Measurements from ENCODE around the gene PLCD3.

PLCD3 gene

DNA sequence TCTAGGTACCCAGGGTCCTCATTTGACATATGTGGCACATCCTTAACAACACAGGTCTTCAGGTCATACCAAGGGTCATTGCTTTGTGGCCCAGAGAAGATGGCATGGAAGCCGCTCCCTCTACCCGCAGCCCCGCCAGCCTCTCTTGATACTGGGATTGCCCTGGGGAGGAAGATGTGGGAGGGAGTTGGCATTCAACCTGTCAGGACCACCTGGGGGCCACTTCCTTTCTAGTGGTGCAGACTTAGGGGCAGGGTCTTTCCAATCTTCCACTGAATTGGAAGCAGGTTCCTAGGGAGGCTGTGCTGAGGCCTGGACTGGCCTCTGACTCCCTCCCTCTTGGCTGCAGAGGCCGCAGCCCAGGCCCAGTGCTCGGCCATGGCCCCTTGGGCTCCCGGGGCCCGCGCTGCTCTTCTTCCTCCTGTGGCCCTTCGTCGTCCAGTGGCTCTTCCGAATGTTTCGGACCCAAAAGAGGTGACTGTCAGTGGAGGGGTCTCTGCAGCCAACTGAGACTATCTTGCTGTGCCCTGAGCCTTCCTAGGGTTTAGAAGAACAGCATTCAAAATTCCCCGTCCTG lies 10.9 kb upstream of the PLCD3 start:
- Histone ChIP-seq H3K36me3 (ENCODE audit: low read length) (no peaks in the 10 kb centered on the region), H3K27me3 (ENCODE audit: low read length) (no peaks in the 10 kb centered on the region), H3F3A (ENCODE audit: insufficient read depth) (peaks cover 2% of the 10 kb centered on the region; the same call in 1 of the 2 replicates), H3K9ac (ENCODE audit: low read length) (no peak overlapping the region), H3K9me2 (replicated peaks; ENCODE audit: insufficient read depth, low read length) (no peaks in the 10 kb centered on the region), H3K4me3 (ENCODE audit: insufficient read depth, low read length, poor library complexity, severe bottlenecking) (no peak overlapping the region), H3K9me3 (ENCODE audit: insufficient read depth, low read length) (no peaks in the 10 kb centered on the region), H3K79me2 (ENCODE audit: insufficient read depth, low read length) (no peaks in the 10 kb centered on the region), H4K20me1 (ENCODE audit: low read depth, low read length) (no peaks in the 10 kb centered on the region), H2AFZ (ENCODE audit: low read depth, low read length, severe bottlenecking) (no peak overlapping the region), H3K4me2 (ENCODE audit: low read depth, low read length, poor library complexity, severe bottlenecking) (no peak overlapping the region), H3K27ac (ENCODE audit: low read depth, low read length) (no peak overlapping the region)
- no peak for TF ChIP-seq EZH2phosphoT487 (conservative IDR thresholded peaks at IDR 0.05; ENCODE audit: low read length)
- TF ChIP-seq, protein P1, sequence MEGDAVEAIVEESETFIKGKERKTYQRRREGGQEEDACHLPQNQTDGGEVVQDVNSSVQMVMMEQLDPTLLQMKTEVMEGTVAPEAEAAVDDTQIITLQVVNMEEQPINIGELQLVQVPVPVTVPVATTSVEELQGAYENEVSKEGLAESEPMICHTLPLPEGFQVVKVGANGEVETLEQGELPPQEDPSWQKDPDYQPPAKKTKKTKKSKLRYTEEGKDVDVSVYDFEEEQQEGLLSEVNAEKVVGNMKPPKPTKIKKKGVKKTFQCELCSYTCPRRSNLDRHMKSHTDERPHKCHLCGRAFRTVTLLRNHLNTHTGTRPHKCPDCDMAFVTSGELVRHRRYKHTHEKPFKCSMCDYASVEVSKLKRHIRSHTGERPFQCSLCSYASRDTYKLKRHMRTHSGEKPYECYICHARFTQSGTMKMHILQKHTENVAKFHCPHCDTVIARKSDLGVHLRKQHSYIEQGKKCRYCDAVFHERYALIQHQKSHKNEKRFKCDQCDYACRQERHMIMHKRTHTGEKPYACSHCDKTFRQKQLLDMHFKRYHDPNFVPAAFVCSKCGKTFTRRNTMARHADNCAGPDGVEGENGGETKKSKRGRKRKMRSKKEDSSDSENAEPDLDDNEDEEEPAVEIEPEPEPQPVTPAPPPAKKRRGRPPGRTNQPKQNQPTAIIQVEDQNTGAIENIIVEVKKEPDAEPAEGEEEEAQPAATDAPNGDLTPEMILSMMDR (IDR thresholded peaks at IDR 0.05; ENCODE audit: insufficient read depth, low read length, poor library complexity, severe bottlenecking) = no peak

GRCh38 chr17:45139533-45139920 lies 7.2 kb upstream of the PLCD3 start:
- Histone ChIP-seq H3K9me2 (replicated peaks; ENCODE audit: insufficient read depth, low read length) (no peaks in the 10 kb centered on the region), H3K36me3 (ENCODE audit: low read length) (no peaks in the 10 kb centered on the region), H3K9me3 (ENCODE audit: insufficient read depth, low read length) (no peaks in the 10 kb centered on the region), H3K27me3 (ENCODE audit: low read length) (no peaks in the 10 kb centered on the region), H3K9ac (ENCODE audit: low read length) (no peak overlapping the region), H3K27ac (ENCODE audit: low read depth, low read length) (no peak overlapping the region), H3F3A (ENCODE audit: insufficient read depth) (no peaks in the 10 kb centered on the region), H3K4me2 (ENCODE audit: low read depth, low read length, poor library complexity, severe bottlenecking) (no peak overlapping the region), H3K4me3 (ENCODE audit: insufficient read depth, low read length, poor library complexity, severe bottlenecking) (no peak overlapping the region), H2AFZ (ENCODE audit: low read depth, low read length, severe bottlenecking) (no peak overlapping the region), H3K79me2 (ENCODE audit: insufficient read depth, low read length) (no peaks in the 10 kb centered on the region), H4K20me1 (ENCODE audit: low read depth, low read length) (no peaks in the 10 kb centered on the region)
- TF ChIP-seq, protein P1 (IDR thresholded peaks at IDR 0.05; ENCODE audit: insufficient read depth, low read length, poor library complexity, severe bottlenecking) = no peak
- TF ChIP-seq EZH2phosphoT487 (conservative IDR thresholded peaks at IDR 0.05; ENCODE audit: low read length) = no peak

DNA sequence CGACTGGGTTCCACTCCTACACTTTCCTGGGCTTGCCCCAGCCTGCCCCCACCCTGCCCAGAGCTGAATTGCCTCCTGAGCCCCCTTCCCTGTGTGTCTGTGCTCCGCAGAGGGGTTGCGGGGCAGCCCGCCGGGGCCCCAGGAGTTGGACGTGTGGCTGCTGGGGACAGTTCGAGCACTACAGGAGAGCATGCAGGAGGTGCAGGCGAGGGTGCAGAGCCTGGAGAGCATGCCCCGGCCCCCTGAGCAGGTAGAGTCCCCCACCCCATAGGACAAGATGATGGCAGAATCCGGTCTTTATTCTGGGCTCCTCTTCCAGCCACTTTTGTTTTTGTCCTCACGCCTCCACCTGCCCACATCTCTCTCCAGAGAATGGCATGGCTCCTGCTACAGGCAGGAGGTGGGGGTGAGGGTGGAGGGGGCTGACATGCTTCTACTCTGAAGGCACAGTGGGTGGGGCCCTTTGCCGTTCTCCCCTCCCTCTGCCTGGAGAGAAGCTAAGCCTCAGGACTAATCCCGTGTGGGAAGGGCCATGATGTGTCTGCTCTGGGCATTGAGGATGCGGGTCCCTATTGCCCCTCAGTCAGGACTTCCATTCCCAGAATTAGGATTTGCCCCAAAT lies 6.7 kb upstream of the PLCD3 start:
- Histone ChIP-seq H3K79me2 (ENCODE audit: insufficient read depth, low read length) (no peaks in the 10 kb centered on the region), H4K20me1 (ENCODE audit: low read depth, low read length) (no peaks in the 10 kb centered on the region), H3F3A (ENCODE audit: insufficient read depth) (peaks cover 1% of the 10 kb centered on the region; the same call in 1 of the 2 replicates), H3K9me3 (ENCODE audit: insufficient read depth, low read length) (no peaks in the 10 kb centered on the region), H2AFZ (ENCODE audit: low read depth, low read length, severe bottlenecking) (no peak overlapping the region), H3K36me3 (ENCODE audit: low read length) (no peaks in the 10 kb centered on the region), H3K27me3 (ENCODE audit: low read length) (no peaks in the 10 kb centered on the region), H3K9ac (ENCODE audit: low read length) (no peak overlapping the region), H3K9me2 (replicated peaks; ENCODE audit: insufficient read depth, low read length) (no peaks in the 10 kb centered on the region), H3K4me2 (ENCODE audit: low read depth, low read length, poor library complexity, severe bottlenecking) (no peak overlapping the region), H3K27ac (ENCODE audit: low read depth, low read length) (no peak overlapping the region), H3K4me3 (ENCODE audit: insufficient read depth, low read length, poor library complexity, severe bottlenecking) (no peak overlapping the region)
- TF ChIP-seq, protein P1 (IDR thresholded peaks at IDR 0.05; ENCODE audit: insufficient read depth, low read length, poor library complexity, severe bottlenecking) = no peak
- no peak for TF ChIP-seq EZH2phosphoT487 (conservative IDR thresholded peaks at IDR 0.05; ENCODE audit: low read length)

Measured in SU-DHL-6 (cell line).